Germinal center (tissue), 1 donor: ENCODE data around the gene VSX1.

Experiments
- DNase-seq: peaks from one replicate; pipeline ENCODE4 v3.0.0; 2012; ENCODE audit warnings: mixed read lengths, low spot score

Gene VSX1

DNA sequence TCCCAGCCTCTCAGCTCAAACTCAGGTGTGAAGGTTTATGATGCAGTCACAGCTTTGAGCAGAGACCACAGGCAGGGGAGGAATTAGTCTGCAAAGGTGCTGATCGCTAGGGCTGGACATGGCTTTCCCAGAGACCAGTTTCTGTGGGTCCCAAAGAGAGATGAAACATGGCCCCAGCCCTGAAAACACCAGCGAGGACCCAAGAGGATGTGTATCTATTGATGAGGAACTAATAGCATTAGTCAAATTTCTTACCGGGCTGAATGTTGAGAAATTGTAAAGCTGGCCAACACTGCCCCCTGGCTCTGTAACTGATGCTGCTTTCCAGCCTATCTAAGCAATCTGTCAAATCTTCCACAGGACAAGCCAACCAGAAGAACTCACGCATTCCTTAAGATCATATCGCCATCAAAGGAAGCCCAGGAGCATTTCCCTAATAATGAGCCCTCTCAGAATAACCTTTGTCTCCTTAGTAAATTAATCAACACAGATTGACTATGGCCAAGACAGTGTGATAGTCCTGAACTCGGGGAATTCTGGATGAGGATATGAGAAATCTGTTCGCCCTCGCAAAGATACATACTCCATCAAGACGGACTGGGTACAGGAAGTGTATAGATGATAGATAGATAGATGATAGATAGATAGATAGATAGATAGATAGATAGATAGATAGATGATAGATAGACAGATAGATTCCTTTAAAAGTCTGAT lies 16.2 kb downstream of the VSX1 start:
- peak; percentile 63 for DNase-seq

DNA sequence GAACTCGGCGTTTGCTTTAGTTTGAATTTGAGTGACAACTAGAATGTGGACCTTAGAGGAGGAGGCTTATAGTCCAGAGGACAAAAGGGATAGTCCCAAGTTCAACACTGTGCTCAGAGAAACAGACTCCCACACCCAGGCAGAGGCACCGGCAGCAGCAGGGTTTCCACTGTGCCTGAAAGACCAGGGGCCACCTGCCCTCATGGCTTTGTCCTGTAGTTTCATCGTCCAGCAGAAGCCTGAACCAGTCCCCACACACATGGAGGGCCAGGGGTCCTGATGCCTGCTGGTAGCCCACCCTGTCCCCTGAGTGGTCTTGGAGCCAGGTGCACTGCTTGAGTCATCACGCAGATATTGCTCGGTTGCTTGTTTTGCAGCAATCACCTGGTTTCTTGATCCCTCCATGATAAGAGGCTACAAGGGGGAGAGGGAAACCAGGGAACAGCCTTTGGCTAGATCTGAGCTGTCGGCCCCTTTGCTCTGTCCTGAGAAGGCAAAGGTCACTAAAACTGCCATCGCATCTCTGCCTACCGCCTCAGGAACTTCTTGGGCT lies 16.8 kb downstream of the VSX1 start:
- DNase-seq, result no peak

DNA sequence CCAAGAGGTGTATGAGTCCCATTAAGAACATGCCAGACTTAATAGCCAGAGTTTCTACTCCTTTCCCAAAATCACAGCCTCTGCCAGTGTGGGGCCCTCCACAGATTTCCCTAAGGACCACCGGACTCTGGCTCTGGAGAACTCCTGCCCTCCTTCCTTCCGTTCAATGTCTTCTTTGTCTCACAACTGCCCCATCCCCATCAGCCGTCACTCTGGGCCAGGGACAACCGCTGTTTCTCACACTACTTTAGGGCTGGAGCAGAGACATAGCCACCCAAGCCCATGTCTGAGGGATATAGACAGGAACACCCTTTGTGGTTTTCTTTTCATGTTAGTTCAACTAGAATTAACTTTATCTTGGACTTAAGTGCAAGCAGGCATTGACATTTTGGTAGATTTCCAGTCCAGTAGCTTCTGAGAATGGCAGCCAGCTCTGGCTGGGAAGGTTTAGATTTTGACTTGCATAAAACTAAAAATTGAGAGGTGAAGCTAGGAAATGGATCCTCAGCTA lies 17.3 kb downstream of the VSX1 start:
- no peak for DNase-seq

DNA sequence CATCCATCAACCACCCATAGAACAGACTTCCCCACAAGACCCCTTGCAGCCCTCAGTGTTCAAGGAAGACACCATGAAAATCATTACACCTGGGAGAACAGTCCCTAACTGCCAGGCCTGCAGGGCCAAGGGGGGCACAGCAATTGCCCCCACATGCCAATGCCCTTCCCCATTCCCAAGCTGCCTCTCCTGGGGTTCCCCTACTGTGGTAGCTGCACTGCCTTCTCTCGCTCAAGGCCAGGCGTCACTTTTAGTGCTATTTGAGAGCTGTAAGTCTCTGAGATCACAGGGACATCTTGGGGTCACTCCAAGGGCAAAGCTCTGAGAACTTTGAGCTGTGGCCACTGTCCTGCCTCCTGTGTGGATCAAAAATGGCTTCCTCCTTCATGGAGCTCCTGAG lies 18.0 kb downstream of the VSX1 start:
- no peak for DNase-seq

DNA sequence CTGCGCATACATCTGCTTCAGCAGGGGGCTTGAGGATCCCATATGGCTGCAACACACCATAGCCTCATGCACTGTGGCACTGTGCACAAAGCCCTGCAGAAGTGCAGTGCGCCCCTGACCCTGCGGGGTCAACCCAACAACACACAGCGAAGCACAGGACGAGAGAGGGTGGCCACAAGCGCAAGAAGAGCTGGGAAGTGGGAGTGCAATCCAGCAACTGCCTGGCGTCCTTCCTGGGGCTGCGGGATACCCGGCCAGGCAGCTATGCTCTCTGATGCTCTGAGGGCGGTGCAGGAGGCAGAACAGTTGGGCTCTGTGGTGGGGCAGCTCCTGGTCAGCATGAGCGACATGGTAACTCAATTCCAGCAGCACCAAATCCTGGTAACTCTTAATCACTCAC lies 18.4 kb downstream of the VSX1 start:
- DNase-seq, result no peak

DNA sequence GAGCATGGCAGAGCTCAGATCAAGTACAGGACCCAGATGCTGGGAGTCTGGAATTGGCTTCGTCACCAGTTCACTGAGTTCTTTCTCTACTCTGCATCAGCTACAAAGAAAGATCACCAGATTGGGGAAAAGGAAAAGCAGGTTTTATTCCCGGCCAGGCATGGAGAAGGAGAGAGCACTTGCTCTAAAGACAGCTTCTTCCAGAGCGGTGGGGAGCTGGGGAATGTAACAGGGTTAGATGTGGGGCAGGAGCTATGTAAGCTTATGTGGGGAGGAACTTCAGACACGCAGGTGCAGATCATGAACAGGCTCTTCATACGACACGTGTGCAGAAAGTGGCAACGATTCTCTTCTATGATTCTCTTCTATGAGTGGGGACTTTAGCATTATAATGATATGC lies 19.1 kb downstream of the VSX1 start:
- DNase-seq, result no peak

DNA sequence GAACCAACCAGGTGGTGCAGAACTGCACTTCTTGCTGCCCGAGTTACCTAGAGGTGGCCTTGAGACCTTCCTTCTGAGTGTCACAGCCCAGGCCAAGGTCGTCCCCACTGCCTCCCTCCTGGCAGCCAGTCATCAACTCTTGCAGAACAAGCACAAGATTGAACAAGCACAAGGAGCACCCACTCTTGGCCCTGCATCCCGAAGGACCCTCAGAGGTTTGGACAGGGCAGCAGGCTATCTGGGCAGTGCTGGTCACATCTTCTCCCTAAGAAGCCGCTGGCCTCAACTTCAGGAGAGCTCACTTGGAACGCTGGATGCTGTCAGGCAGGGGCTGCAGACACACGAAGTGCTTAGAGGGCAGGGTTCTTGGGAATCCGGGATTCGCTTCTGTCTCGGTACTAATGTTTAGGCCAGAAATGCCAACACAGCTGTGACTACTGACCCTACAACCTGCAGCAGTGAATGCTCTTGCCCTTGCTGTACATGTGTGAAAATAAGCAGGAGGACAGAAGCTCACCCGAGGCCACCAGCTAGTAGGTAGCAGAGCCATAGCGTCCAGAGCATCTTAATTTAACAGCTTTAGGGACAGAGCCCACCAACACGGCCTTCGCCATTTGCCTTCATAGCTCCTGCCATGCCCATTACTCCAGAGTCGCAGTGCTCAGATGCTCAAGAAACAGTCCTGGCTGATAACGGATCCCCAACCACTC lies 20.0 kb downstream of the VSX1 start:
- DNase-seq, result no peak

DNA sequence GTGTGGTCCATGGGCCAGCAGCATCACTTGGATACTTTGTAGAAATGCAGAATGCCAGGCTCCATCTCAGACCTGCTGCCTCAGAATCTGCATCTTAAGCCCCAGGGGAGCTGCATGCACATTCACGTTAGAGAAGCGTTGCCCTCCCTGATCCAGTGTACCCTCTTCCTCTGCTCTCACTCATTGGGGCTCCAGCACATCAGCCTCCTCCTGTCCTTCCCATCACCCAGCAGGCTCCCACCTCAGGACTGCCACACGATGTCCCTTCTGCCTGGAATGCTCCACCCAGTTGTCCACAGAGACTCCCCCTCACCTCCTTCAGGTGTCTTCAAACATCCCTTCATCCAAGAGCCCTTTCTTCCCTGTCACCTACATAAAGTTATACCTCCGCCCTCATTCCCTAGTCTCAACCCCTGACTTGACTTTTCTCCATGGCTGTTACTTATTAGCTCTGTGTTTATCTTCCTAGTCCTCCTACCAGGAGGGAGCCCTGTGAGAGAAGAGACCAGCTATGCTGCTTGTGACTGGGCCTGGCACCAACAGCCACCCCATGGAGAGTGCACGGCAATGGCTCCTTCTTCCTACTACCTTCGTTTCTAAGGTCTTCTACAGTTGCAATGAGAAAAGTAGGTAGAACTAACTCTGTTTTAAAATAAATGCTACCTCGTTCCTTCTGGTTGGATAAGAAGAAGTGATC lies 20.7 kb downstream of the VSX1 start:
- no peak for DNase-seq

DNA sequence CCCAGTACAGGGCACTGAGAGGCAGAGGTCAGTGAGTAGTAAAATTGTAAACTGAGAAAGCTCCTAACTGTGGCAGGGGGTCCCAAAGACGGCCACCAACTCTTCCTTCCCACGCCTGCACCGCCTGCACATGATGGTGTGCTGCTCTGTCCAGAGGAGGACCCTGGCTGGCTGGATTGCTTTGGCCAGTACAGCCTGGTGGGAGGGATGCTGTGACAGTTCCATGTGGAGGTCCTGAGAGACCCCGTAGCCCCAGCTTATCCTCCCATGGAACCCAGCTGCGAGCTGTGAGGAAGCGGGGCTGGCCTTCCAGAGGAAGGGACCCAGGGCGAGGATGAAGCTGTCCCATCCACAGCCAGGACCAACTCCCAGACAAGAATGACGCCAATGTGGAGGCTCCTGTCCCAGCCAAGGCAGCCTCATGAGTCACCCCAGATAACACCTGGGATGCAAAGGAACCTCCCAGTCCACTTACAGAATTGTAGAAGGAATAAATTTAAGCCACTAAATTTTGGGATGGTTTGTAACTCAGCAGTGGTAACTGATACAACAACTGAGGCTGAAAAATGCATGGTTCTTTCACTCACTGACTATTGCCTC lies 22.0 kb downstream of the VSX1 start:
- no peak for DNase-seq

DNA sequence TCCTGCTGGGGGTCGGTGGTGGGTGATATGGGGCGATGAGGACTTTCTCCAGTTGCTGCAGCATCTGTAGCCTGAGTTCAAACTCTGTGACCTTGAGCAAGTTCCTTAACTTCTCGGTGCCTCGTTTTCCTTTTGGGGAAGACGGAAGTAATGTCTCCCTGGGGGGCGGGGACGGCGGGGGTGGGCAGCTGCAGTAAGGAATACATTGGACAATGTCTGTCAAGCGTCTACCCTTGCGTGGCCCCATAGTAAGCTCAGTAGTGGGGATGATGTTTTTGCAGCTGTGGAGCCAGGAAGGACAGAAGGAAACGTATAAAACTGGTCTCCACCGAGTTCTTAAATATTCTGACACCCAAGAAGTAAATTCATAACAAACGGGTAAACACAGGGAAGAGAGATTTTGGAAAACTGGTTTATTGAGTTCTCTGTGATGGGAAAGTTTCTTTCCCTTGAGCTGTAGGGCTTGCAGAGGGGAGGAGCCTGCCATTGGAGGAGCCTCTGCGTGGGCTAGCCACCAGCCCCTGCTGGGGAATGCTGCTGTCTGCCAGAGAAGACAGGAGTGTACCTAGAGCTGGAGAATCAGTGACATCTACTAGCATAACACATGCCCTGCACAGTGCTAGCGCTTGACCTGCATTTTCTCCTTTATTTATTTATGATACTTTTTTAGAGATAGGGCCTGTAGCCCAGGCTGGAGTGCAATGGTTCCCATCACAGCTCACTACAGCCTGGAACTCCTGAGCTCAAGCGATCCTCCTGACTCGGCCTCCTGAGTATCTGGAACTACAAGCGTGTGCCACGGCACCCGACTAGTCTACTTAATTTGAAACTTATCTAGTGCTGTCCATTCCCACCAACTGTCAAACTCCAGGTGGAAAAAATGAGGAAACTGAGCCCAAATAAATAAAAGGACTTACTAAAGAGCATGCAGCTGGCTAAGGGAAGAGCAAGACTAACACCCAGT lies 22.8 kb downstream of the VSX1 start:
- no peak for DNase-seq

DNA sequence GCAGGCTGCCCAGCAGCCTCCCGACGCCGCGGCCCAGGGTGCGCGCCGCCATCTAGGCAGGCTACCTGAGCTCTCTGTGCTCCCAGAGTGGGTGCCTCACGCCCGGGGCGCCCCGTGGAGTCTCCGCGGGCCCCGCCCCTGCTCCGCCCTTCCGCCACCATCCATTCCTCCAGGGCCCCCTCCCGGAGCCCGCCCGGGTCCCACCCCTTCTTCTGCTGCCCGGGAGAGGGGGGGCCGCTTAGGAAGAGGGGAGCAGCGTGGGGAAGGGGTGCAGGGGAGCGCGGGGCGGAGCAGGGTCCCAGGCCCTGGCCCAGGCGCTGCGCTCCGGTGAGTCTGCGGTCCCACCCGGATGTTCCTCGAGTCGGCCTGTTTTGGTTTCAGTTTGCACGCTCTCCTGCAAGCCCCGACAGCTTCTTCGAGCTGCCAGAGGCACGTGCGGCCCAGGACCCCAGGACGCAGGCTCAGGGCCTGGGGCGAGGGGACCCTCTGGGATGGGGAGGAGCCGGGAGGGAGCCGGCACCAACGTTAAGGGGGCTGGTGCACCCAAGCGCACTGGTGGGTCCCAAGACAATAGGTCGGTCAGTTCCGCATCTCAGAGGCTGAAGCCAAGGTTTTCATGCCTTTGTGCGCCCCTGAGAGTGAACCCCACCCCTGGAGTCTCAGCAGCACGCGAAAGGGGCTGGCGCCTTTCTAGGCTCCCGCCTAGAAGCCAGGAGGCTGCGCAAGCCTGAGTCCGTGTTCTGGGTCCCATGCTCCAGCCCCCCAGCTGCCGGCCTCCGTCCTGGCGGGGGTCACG lies 23.7 kb downstream of the VSX1 start, which contains the start of gene ACSS1:
Gene ACSS1, minus strand, starts transcription at position 89 of the 796 bp plus-strand sequence. Its CDS starts 37 bp downstream, at position 52.
- DNase-seq, result peak; percentile 82

DNA sequence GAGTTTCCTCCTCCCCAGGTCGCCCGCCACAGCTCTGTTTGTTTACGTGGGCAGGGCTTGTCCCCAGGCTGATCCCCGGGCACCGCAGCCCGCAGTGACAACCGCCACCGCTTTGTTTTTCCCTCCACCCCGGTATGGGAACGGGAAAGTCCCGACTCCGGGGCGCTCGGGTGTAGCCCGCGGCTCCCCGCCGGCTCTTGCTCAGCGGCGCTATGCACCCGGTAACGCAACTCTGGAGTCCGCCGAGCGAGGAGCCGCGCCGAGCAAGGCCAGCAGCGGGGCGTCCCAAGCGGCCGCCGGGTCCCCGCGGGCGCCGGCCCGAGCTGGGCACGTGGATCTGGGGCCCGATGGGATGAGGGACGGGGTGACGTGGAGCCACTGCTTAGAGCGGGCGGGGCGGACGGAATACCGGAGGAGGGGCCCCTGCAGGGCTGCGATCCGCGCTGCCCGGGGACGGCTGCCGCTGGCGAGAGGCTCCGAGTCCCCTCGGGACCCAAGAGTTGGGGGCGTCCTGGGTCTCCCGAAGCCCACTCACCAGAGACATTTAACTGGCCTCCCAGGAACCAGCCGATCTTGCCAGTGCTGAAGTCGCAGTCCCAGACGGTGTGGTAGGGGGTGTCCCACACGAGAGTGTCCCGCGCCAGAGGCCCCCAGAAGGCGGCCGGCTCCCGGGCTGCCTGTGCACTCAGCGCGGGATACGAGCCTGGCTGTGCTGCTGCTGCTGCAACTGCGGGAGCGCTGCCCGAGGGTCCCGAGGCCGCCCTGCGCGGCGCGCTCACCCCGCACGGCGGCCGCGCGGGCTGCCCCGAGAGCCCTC lies 24.5 kb downstream of the VSX1 start:
- DNase-seq, result peak; percentile 70

DNA sequence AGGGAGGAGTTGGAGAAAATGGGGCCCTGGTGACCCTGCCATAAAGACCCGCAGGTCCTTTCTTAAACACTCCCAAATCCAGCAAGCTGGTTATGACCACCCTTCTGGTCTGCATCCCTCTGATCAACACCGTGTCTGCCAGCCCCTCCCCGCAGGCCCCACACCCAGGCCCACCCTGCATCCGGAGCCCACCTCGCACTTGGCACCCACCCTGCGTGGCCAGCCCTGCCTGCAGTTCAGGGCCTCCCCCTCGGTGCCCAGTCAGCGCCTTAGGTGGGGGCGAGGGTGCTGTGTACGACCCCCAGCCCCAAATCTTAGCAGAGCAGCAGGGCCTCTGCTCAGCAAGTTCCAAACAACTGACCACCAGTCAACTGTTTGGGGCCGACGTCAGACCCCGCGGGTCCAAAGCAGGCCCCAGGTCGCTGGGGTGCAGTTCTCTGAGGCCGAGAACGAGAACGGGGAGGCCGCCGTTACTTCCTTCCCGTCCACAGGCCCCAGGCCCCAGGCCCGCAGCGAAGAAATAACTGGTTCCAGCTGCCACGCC lies 25.2 kb downstream of the VSX1 start:
- DNase-seq, result no peak

DNA sequence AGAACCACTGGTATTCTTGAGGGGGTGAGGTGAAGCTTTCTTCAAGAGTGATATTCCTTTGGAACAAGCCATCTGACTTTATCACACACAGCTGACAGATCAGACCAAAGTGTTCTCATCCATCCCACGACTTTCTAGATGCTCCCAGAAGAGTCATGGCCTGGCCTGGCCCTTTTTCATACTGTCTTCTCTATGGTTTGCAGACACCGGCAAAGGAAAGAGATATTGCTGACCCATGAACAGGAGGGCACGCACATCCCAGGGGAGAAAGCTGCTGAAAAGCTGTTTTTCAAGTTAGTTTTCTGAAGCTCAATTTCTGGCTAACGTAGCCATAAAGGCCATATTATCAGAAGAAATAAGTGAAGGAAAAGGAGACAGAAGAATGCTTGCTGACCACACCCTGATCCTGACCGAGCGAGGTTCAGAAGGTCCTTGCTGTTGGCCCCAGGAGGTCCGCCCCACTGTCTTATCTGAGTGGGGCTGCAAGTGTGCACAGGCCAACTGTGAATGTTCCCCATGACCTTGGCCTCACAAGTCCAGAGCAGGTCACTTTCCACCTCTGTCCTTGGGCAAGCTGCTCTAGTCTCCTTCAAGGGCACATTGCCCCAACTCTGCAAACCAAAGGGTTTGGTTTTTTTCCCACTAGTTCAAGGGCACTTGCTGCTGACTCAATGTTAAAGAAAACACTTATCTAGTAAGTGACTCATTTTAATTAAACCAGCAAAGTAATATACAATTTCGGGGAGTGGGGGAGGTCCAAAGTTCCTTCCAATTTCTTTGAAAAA lies 26.0 kb downstream of the VSX1 start:
- no peak for DNase-seq

DNA sequence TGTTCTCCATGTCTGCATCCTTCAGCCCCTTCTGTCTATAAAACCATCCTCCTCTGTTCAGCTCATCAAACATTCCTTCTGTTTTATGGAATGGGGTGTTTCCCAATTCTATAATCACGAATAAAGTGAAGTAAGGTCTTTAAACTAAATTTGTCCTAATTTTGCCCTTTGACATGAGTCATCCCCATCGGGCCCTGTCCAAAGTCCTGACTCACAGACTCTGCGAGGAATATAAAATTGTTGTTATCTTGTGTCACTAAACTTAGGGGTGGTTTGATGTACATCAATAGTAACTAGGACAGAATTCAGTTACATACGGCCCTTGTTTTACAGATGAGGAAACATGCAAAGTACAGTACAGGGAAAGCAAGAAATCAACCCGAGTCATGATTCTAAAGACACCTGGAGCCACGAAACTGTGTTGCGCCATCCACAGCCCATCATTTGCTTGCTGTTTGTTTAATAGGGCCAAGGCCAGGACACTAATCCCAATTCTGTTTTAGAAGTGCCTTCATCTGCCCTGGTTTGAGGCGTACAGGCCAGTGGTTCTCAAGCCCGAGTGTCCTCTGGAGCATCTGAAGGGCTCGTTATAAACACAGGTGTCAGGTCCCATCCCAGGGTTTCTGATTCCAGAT lies 26.8 kb downstream of the VSX1 start:
- DNase-seq, result no peak

DNA sequence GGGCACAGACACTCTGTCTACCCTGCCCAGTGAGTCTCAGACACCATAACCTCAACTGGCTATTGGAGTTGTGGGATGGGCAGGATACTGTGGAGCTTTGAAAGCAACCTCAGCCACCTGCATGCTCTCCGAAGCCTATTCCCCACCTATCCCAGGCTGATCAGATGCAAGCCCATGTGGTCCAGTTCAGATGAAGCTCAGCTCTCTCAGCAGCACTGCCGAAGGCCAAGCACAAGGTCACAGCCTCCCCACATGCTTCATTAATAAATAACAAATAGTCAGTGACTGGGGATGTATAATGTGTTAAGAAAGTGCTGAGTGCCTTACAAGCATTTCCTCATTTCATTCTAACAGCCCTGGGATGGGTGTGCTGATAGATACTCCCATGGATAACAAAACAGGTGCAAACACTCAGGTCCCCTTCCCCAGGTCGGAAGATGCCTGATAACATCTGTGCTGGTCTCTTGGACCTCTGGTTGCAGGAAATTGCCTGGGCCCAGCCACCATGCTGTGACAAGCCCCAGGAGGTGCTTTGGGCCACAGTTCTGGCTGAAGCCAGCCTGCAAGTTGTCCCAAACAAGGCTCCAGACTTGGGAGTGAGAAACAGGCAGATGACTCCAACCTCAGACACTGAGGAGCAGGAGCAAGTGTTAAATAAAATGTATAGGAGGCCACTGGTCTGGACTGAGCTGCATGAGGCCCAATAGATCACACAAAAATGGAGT lies 27.7 kb downstream of the VSX1 start:
- no peak for DNase-seq
